Measurements from ENCODE around the gene USP40.

The USP40 gene

DNA sequence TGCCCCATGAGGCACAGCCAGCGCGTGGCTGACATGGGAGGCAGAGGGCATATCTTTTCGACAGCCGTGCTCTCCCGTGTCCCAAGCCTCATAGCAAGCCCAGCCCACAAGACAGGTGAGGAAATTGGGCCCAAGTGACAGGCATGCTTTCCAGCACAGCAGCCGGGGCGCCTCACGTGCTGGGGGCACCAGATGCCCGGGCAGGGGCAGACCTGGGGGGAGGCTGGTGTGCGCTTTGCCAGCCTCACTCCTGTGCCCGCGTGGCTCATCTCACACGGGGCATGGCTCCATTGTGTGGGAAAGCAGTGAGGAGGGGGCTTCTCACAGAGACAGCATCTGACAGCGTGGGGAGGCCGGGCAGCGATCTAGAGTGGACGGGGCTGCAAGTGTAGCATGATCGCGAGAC lies 93.2 kb downstream of the USP40 start:
- TF ChIP-seq CTCF (IDR thresholded peaks at IDR 0.05; ENCODE audit: borderline replicate concordance, control extremely low read depth, extremely low read depth, insufficient read depth, missing control alignments): no peak
- no peak for DNase-seq (ENCODE audit: low spot score)
- in situ Hi-C loops (cut with MboI; ENCODE audit: low sequenced_read_pairs, unreplicated experiment): loop anchor here (25.0 kb wide), 1 partner anchor 239 kb away; the partner anchor contains the start of genes UGT1A4 and UGT1A5

- no peak for DNase-seq (ENCODE audit: low spot score)
- TF ChIP-seq CTCF (IDR thresholded peaks at IDR 0.05; ENCODE audit: borderline replicate concordance, control extremely low read depth, extremely low read depth, insufficient read depth, missing control alignments): no peak
- in situ Hi-C loops (cut with MboI; ENCODE audit: low sequenced_read_pairs, unreplicated experiment): loop anchor here (25.0 kb wide), 1 partner anchor 241 kb away; the partner anchor contains the start of genes UGT1A4 and UGT1A5
Observed at GRCh38 chr2:233471291-233472035, 95.1 kb downstream of the USP40 start.

DNA sequence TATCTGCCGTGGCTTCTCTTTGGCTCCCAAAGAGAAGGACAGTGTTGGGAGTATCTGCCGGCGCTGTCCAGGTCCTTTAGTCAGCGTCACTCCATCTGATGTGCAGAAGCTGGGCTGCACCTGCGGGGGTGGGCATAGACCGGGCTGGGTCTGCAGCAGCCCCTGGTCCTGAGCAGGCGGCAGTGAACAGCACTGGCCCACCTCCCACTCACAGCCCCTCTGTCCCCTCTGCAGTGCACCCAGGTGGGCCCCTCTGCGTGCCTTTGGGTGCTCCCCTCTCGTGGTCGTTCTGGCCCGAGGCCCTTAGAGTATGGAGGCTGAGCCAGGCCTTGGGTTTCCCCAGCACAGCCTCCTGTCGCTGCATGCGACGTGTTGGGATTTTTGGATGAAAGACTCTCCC lies 95.7 kb downstream of the USP40 start:
- in situ Hi-C loops (cut with MboI; ENCODE audit: low sequenced_read_pairs, unreplicated experiment): loop anchor here (25.0 kb wide), 1 partner anchor 241 kb away; the partner anchor contains the start of genes UGT1A4 and UGT1A5
- no peak for TF ChIP-seq CTCF (IDR thresholded peaks at IDR 0.05; ENCODE audit: borderline replicate concordance, control extremely low read depth, extremely low read depth, insufficient read depth, missing control alignments)
- DNase-seq (ENCODE audit: low spot score): no peak

- DNase-seq (ENCODE audit: low spot score): no peak
- no peak for TF ChIP-seq CTCF (IDR thresholded peaks at IDR 0.05; ENCODE audit: borderline replicate concordance, control extremely low read depth, extremely low read depth, insufficient read depth, missing control alignments)
- in situ Hi-C loops (cut with MboI; ENCODE audit: low sequenced_read_pairs, unreplicated experiment): loop anchor here (25.0 kb wide), 1 partner anchor 242 kb away; the partner anchor contains the start of genes UGT1A4 and UGT1A5
Observed at GRCh38 chr2:233470011-233470687, 96.4 kb downstream of the USP40 start.

DNA sequence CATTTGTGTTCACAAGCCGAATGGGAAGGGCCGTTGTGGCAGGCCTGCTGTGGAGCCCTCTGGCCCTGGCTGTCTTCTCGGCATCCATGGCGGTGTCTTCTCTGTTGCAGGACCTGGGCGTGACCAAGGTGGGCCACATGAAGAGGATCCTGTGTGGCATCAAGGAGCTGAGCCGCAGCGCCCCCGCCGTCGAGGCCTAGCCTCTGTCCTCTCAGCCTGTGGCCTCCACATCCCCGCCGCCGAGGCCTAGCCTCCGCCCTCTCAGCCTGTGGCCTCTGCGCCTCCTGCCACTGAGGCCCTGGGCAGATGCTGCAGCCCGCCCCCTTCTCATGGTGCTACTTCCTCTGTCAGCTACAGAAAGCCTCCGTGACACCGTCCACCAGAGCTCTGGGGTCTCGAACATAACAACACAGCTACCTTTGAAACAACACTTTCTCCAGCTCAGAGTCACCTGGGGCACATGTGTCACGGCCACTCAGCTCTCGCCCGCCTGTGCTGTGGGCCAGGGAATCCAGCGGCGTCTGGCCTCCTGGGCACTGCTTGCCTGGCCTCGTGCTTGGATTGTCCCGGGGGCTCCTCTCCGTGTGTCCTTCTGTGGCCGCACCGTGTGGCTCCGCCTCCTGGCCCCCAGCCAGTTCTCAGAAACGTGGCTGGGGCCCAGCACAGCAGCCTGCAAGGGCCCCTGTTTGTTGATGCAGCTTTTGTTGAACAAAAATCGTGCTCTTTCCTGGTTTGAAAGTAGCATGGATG lies 97.1 kb downstream of the USP40 start:
- DNase-seq (ENCODE audit: low spot score): no peak
- TF ChIP-seq CTCF (IDR thresholded peaks at IDR 0.05; ENCODE audit: borderline replicate concordance, control extremely low read depth, extremely low read depth, insufficient read depth, missing control alignments): no peak
- in situ Hi-C loops (cut with MboI; ENCODE audit: low sequenced_read_pairs, unreplicated experiment): loop anchor here (25.0 kb wide), 1 partner anchor 243 kb away; the partner anchor contains the start of genes UGT1A4 and UGT1A5

GRCh38 chr2:233468741-233469110 lies 97.9 kb downstream of the USP40 start:
- TF ChIP-seq CTCF (IDR thresholded peaks at IDR 0.05; ENCODE audit: borderline replicate concordance, control extremely low read depth, extremely low read depth, insufficient read depth, missing control alignments): no peak
- in situ Hi-C loops (cut with MboI; ENCODE audit: low sequenced_read_pairs, unreplicated experiment): loop anchor here (25.0 kb wide), 1 partner anchor 244 kb away; the partner anchor contains the start of genes UGT1A4 and UGT1A5
- no peak for DNase-seq (ENCODE audit: low spot score)
